ENCODE data around the gene RPL7A. TPM values are rescaled to one million over a fixed set of nuclear protein-coding genes. Genes with fewer than 3 reads are reported as not detected.
"Not testable (repeated sequence)": the region's sequence is repeated elsewhere in the genome, so short reads cannot be mapped to it uniquely, and the experiment has no call there.

Gene RPL7A
- total RNA-seq, 1 donor = 1,651 TPM

- TF ChIP-seq, protein P1, sequence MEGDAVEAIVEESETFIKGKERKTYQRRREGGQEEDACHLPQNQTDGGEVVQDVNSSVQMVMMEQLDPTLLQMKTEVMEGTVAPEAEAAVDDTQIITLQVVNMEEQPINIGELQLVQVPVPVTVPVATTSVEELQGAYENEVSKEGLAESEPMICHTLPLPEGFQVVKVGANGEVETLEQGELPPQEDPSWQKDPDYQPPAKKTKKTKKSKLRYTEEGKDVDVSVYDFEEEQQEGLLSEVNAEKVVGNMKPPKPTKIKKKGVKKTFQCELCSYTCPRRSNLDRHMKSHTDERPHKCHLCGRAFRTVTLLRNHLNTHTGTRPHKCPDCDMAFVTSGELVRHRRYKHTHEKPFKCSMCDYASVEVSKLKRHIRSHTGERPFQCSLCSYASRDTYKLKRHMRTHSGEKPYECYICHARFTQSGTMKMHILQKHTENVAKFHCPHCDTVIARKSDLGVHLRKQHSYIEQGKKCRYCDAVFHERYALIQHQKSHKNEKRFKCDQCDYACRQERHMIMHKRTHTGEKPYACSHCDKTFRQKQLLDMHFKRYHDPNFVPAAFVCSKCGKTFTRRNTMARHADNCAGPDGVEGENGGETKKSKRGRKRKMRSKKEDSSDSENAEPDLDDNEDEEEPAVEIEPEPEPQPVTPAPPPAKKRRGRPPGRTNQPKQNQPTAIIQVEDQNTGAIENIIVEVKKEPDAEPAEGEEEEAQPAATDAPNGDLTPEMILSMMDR (IDR thresholded peaks at IDR 0.05; ENCODE audit: insufficient read depth, low read depth, low read length) = no peak
- no peak for DNase-seq (ENCODE audit: low read depth)
- no peak overlapping the region for H3K4me3 ChIP-seq (ENCODE audit: low read depth, low read length)
Observed at GRCh38 chr9:133305731-133306130, 42.3 kb upstream of the RPL7A start.

- no peak for DNase-seq (ENCODE audit: low read depth)
- TF ChIP-seq, protein P1 (IDR thresholded peaks at IDR 0.05; ENCODE audit: insufficient read depth, low read depth, low read length) = no peak
- H3K4me3 ChIP-seq (ENCODE audit: low read depth, low read length) = no peak overlapping the region
Observed at GRCh38 chr9:133306242-133307204, 41.5 kb upstream of the RPL7A start.

GRCh38 chr9:133307301-133307700 is 40.7 kb upstream of the RPL7A start:
- TF ChIP-seq, protein P1 (IDR thresholded peaks at IDR 0.05; ENCODE audit: insufficient read depth, low read depth, low read length) = no peak
- no peak overlapping the region for H3K4me3 ChIP-seq (ENCODE audit: low read depth, low read length)
- no peak for DNase-seq (ENCODE audit: low read depth)

- no peak overlapping the region for H3K4me3 ChIP-seq (ENCODE audit: low read depth, low read length)
- no peak for DNase-seq (ENCODE audit: low read depth)
- TF ChIP-seq, protein P1 (IDR thresholded peaks at IDR 0.05; ENCODE audit: insufficient read depth, low read depth, low read length) = no peak
Observed at GRCh38 chr9:133309608-133310007, 38.4 kb upstream of the RPL7A start.

DNA sequence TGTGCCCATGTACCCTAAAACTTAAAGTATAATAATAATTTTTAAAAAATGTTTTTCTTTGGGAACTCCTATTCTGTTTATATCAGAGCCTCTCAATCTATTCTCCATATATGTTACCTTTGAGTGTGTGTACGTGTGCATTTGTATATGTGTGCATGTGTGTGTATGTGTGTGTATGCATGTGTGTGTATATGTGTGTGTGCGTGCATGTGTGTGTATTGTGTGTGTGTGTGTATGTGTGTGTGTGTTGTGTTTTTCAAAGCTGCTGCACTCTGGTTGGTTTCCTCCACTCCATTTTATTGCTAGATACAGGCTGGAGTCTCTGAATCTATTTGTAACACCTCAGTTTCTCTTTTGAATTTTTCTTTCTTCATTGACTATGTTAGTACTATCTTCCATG is 32.0 kb upstream of the RPL7A start:
- H3K4me3 ChIP-seq (ENCODE audit: low read depth, low read length) = no peak overlapping the region
- no peak for DNase-seq (ENCODE audit: low read depth)
- TF ChIP-seq, protein P1 (IDR thresholded peaks at IDR 0.05; ENCODE audit: insufficient read depth, low read depth, low read length) = no peak

- H3K4me3 ChIP-seq (ENCODE audit: low read depth, low read length); DNase-seq (ENCODE audit: low read depth): not testable (repeated sequence)
Observed at GRCh38 chr9:133317551-133317950, 30.5 kb upstream of the RPL7A start.

- no peak for DNase-seq (ENCODE audit: low read depth)
- no peak overlapping the region for H3K4me3 ChIP-seq (ENCODE audit: low read depth, low read length)
- TF ChIP-seq, protein P1 (IDR thresholded peaks at IDR 0.05; ENCODE audit: insufficient read depth, low read depth, low read length) = no peak
Observed at GRCh38 chr9:133320421-133320881, 27.6 kb upstream of the RPL7A start.
